Stomach smooth muscle (tissue), 2 donors: ENCODE data around the gene SH3YL1.

Experiments used
- H3K27ac ChIP-seq: one replicate; pipeline ENCODE4 v1.7.0; 2013; ENCODE audit warnings: mild to moderate bottlenecking, low read length, inconsistent platforms
- H3K27me3 ChIP-seq, 2 donors: one replicate each; pipeline ENCODE4 v1.7.0; 2013; ENCODE audit warnings: low read length in 2 of 2; ENCODE audit not compliant: insufficient read depth in 2 of 2, control insufficient read depth in 1 of 2
- H3K36me3 ChIP-seq, 2 donors: one replicate each; pipeline ENCODE4 v1.7.0; 2013; ENCODE audit warnings: low read length in 2 of 2; ENCODE audit not compliant: control insufficient read depth in 2 of 2, insufficient read depth in 2 of 2
- H3K4me1 ChIP-seq: one replicate; pipeline ENCODE4 v1.7.0; 2013; ENCODE audit warnings: low read length; ENCODE audit not compliant: control insufficient read depth, insufficient read depth
- H3K4me3 ChIP-seq, 2 donors: one replicate each; pipeline ENCODE4 v1.7.0; 2013; ENCODE audit warnings: low read length in 2 of 2
- H3K9ac ChIP-seq, 2 donors: one replicate each; pipeline ENCODE4 v1.7.0; 2013; ENCODE audit warnings: low read length in 2 of 2, mild to moderate bottlenecking in 1 of 2
- H3K9me3 ChIP-seq, 2 donors: one replicate each; pipeline ENCODE4 v1.7.0; 2013; ENCODE audit warnings: low read length in 2 of 2; ENCODE audit not compliant: control insufficient read depth in 2 of 2
- donor health status: healthy.
- donor health status: Pancreatic carcinoma.

The SH3YL1 gene

GRCh38 chr2:199041-199966, 64.5 kb downstream of the SH3YL1 start:
- no peaks in the 10 kb centered on the region for H3K36me3 ChIP-seq
- H3K27ac ChIP-seq: no peak overlapping the region
- H3K4me1 ChIP-seq: no peaks in the 10 kb centered on the region
- no peaks in the 10 kb centered on the region for H3K27me3 ChIP-seq
- no peak overlapping the region for H3K4me3 ChIP-seq
- H3K9me3 ChIP-seq: no peaks in the 10 kb centered on the region
- no peak overlapping the region for H3K9ac ChIP-seq

DNA sequence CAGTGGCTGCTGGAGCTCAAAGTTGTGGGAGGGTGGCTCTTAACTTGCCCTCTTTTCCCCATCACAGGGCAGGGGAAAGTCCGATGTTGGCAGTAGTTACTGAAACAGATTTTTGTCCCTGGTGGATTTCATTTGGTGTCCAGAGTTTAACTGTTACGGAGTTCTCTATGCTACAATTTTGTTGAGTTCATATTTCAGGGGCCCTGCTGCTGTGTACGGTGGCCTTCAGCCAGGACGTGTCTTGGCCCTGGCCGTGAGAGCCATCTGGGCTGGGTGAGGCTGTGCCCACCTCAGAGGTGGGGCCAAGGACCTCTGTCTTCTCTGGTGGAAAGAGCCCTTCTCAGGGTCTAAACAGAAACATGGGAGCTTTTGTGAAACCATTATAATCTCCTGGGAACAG, 67.4 kb downstream of the SH3YL1 start:
- H3K27me3 ChIP-seq: peaks cover 0 to 2% of the 10 kb centered on the region in 2 donors
- no peak overlapping the region for H3K9ac ChIP-seq
- H3K9me3 ChIP-seq: no peaks in the 10 kb centered on the region
- H3K27ac ChIP-seq: no peak overlapping the region
- H3K4me1 ChIP-seq: no peaks in the 10 kb centered on the region
- no peaks in the 10 kb centered on the region for H3K36me3 ChIP-seq
- no peak overlapping the region for H3K4me3 ChIP-seq

DNA sequence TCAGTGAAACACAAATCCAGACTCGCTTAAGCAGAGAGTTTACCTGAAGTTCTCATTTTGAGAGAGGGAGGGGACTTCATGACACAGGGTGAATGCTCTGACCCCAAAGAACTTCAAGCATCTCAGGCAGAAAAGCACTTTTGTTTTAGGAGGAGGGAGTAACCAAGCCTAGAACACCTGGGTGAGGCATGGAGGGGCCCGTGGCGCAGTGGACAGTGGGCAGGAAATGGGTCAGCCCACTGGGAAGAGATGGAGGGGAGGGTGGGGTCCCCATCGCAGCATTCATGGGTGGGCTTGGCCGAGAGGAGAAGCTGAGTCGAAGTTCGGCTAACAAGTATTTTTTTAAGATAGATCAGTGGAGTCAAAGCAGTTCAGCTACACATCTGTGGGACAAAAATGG, 67.9 kb downstream of the SH3YL1 start:
- Histone ChIP-seq H3K36me3 (no peaks in the 10 kb centered on the region), H3K9me3 (no peaks in the 10 kb centered on the region), H3K4me1 (no peaks in the 10 kb centered on the region), H3K9ac (no peak overlapping the region), H3K4me3 (no peak overlapping the region), H3K27ac (no peak overlapping the region), H3K27me3 (peaks cover 0 to 2% of the 10 kb centered on the region in 2 donors)

DNA sequence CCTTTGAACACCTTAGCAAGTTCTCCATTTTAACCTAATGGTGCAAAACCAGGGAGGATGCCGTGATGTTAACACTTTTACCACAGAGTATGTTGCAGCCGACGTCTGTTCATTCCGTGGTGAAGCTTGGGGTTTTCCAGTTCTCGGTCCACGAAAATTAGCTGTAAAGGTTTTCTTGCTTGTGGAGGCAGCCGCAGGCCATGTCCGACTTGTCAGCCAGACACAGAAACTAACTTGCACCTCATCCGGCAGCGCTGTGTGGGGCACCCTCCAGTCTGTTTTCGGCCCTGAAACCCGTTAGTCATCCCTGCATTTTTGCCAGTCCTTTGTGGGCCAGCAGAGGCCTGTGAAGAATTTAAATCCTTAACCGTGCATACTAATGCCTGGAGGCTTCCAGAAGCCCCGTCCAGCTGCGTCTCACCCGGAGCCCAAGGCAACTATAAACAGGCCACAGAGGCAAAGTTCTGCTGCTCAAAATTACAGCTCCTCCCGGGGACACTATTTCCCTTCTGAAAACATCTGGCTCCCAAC, 70.6 kb downstream of the SH3YL1 start:
- Histone ChIP-seq H3K27me3 (peaks cover 0 to 2% of the 10 kb centered on the region in 2 donors), H3K9me3 (no peaks in the 10 kb centered on the region)

DNA sequence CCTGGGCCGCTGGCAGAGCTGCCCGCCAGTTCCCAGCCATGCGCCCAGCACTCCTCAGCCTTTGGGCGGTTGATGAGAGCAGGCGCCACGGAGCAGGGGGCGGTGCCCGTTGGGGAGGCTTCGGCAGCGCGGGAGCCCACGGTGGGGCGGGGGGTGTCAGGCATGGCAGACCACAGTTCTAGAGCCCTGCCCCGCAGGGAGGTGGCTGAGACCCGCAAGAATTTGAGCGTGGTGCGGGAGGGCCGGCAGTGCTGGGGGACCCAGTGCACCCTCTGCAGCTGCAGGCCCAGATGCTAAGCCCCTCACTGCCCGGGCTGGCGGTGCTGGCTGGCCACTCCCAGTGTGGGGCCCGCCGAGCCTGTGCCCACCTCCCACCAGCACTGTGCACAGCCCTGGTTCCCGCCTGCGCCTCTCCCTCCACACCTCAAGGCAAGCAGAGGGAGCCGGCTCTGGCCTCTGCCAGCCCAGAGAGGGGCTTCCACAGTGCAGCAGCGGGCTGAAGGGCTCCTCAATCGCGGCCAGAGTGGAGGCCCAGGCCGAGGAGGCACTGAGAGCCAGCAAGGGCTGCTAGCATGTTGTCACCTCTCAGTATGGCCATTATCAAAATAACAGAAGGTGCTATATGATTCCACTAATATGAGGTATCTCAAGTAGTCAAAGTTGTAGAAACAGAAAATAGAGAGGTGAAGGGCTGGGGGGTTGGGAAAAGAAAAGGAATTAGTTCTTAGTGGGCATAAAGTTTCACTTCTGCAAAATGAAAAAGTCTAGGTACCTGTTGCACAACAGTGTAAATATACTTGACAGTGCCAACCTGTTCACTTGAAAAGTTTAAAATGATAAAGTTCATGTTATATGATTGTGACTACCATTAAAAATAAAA, 72.3 kb downstream of the SH3YL1 start:
- Histone ChIP-seq H3K4me1 (no peaks in the 10 kb centered on the region), H3K36me3 (no peaks in the 10 kb centered on the region), H3K27ac (no peak overlapping the region), H3K27me3 (peaks cover 0 to 2% of the 10 kb centered on the region in 2 donors), H3K4me3 (no peak overlapping the region), H3K9ac (no peak overlapping the region), H3K9me3 (no peaks in the 10 kb centered on the region)

More for the DNA sequence above, 70.6 kb downstream of the SH3YL1 start:
- no peaks in the 10 kb centered on the region for H3K4me1 ChIP-seq
- no peak overlapping the region for H3K27ac ChIP-seq
- no peak overlapping the region for H3K9ac ChIP-seq
- H3K4me3 ChIP-seq: no peak overlapping the region
- H3K36me3 ChIP-seq: no peaks in the 10 kb centered on the region

DNA sequence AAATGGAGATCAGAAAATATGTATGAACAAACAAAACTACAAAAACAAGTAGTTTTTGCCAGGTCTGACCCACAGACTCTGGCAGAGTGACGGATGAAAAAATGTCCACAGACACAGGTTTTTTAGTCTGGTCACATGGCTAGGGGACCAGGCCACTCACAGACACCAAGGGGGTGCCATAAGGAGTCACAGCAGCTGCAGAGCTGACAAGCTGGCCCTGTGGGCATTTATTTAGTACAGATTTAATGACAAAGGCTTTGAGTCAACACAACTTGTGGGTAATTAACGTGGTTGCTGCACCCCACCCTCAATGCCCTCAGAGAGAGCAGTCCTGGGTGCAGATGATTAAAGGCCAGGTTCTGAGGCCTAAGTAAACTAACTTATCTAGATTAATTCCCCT, 76.0 kb downstream of the SH3YL1 start:
- Histone ChIP-seq H3K36me3 (no peaks in the 10 kb centered on the region), H3K27ac (no peak overlapping the region), H3K9ac (no peak overlapping the region), H3K27me3 (no peaks in the 10 kb centered on the region), H3K4me3 (no peak overlapping the region), H3K9me3 (no peaks in the 10 kb centered on the region), H3K4me1 (no peaks in the 10 kb centered on the region)

- Histone ChIP-seq H3K9ac (no peak overlapping the region), H3K4me3 (no peak overlapping the region), H3K4me1 (no peaks in the 10 kb centered on the region), H3K9me3 (no peaks in the 10 kb centered on the region), H3K27ac (no peak overlapping the region), H3K27me3 (no peaks in the 10 kb centered on the region), H3K36me3 (no peaks in the 10 kb centered on the region)
Measured at GRCh38 chr2:185221-185620, 78.6 kb downstream of the SH3YL1 start.

- no peaks in the 10 kb centered on the region for H3K9me3 ChIP-seq
- no peak overlapping the region for H3K27ac ChIP-seq
- no peaks in the 10 kb centered on the region for H3K4me1 ChIP-seq
- no peak overlapping the region for H3K9ac ChIP-seq
- H3K4me3 ChIP-seq: no peak overlapping the region
- H3K27me3 ChIP-seq: no peaks in the 10 kb centered on the region
- no peaks in the 10 kb centered on the region for H3K36me3 ChIP-seq
Measured at GRCh38 chr2:184695-185094, 79.1 kb downstream of the SH3YL1 start.

GRCh38 chr2:182509-183122, 81.2 kb downstream of the SH3YL1 start:
- no peaks in the 10 kb centered on the region for H3K9me3 ChIP-seq
- H3K27me3 ChIP-seq: no peaks in the 10 kb centered on the region
- H3K36me3 ChIP-seq: no peaks in the 10 kb centered on the region
- no peak overlapping the region for H3K9ac ChIP-seq
- no peaks in the 10 kb centered on the region for H3K4me1 ChIP-seq
- no peak overlapping the region for H3K4me3 ChIP-seq
- H3K27ac ChIP-seq: no peak overlapping the region

- Histone ChIP-seq H3K4me3 (no peak overlapping the region), H3K9me3 (no peaks in the 10 kb centered on the region), H3K4me1 (peaks cover 5% of the 10 kb centered on the region)
Measured at GRCh38 chr2:180311-180710, 83.5 kb downstream of the SH3YL1 start.

More at GRCh38 chr2:180311-180710, 83.5 kb downstream of the SH3YL1 start:
- H3K9ac ChIP-seq: no peak overlapping the region
- H3K27me3 ChIP-seq: no peaks in the 10 kb centered on the region
- no peaks in the 10 kb centered on the region for H3K36me3 ChIP-seq
- H3K27ac ChIP-seq: no peak overlapping the region
